Panc1 (cell line): Measurements from ENCODE around the gene CHST8.

Source experiments
- CTCF ChIP-seq: fragments of 450-650 bp; IDR thresholded peaks from 2 replicates; pipeline ENCODE4 v1.5.1; 2017; ENCODE audit warnings: mild to moderate bottlenecking
- TF ChIP-seq, protein P1 (sequence below), 2 experiments: IDR thresholded peaks; 2 replicates each; pipeline ENCODE4 v1.6.1; 2011 to 2012; ENCODE audit warnings: low read depth in 2 of 2, control low read depth in 1 of 2, low read length in 1 of 2, mild to moderate bottlenecking in 1 of 2, moderate library complexity in 1 of 2; ENCODE audit not compliant: insufficient read depth in 1 of 2

GRCh38 chr19:33717878-33718277 is 96.1 kb downstream of the CHST8 start:
- TF ChIP-seq CTCF = no peak
- TF ChIP-seq, protein P1, sequence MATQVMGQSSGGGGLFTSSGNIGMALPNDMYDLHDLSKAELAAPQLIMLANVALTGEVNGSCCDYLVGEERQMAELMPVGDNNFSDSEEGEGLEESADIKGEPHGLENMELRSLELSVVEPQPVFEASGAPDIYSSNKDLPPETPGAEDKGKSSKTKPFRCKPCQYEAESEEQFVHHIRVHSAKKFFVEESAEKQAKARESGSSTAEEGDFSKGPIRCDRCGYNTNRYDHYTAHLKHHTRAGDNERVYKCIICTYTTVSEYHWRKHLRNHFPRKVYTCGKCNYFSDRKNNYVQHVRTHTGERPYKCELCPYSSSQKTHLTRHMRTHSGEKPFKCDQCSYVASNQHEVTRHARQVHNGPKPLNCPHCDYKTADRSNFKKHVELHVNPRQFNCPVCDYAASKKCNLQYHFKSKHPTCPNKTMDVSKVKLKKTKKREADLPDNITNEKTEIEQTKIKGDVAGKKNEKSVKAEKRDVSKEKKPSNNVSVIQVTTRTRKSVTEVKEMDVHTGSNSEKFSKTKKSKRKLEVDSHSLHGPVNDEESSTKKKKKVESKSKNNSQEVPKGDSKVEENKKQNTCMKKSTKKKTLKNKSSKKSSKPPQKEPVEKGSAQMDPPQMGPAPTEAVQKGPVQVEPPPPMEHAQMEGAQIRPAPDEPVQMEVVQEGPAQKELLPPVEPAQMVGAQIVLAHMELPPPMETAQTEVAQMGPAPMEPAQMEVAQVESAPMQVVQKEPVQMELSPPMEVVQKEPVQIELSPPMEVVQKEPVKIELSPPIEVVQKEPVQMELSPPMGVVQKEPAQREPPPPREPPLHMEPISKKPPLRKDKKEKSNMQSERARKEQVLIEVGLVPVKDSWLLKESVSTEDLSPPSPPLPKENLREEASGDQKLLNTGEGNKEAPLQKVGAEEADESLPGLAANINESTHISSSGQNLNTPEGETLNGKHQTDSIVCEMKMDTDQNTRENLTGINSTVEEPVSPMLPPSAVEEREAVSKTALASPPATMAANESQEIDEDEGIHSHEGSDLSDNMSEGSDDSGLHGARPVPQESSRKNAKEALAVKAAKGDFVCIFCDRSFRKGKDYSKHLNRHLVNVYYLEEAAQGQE (IDR thresholded peaks at IDR 0.05; ENCODE audit: insufficient read depth in 1 of 2, low read depth in 2 of 2, low read length in 1 of 2) = no peak
